ENCODE results near the gene SMARCC1. TPM values are rescaled to one million over a fixed set of nuclear protein-coding genes. Genes with fewer than 3 reads are reported as not detected.

The SMARCC1 gene
- total and polyA plus RNA-seq, 3 donors from 2014 or later, result 48.1 to 80.1 (median 64.4) TPM

DNA sequence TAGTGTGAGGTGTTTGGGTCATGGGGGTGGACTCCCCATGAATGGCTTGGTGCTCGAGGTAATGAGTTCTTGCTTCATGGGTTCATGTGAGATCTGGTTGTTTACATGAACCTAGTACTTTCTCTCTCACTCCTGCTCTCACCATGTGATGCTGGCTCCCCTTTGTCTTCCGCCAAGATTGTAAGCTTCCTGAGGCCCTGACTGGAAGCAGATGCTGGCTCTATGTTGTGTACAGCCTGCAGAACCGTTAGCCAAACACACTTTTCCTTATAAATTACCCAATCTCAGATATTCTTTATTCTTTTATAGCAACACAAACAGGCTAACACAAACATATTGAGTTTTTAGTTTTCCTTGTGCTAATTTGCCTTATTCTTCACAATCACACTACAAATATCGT lies 199.9 kb downstream of the SMARCC1 start:
- no peaks in the 10 kb centered on the region for H3K36me3 ChIP-seq (ENCODE audit: low read depth, missing control alignments)
- H3K27ac ChIP-seq, result no peak overlapping the region
- intact Hi-C loops (cut with DNase I; ENCODE audit: low total_unique reads), result no loop called here
- no peaks in the 10 kb centered on the region for H3K27me3 ChIP-seq
- no peak for DNase-seq
- H3K9me3 ChIP-seq, result no peaks in the 10 kb centered on the region
- no peak overlapping the region for H3K4me3 ChIP-seq
- TF ChIP-seq, protein P1, sequence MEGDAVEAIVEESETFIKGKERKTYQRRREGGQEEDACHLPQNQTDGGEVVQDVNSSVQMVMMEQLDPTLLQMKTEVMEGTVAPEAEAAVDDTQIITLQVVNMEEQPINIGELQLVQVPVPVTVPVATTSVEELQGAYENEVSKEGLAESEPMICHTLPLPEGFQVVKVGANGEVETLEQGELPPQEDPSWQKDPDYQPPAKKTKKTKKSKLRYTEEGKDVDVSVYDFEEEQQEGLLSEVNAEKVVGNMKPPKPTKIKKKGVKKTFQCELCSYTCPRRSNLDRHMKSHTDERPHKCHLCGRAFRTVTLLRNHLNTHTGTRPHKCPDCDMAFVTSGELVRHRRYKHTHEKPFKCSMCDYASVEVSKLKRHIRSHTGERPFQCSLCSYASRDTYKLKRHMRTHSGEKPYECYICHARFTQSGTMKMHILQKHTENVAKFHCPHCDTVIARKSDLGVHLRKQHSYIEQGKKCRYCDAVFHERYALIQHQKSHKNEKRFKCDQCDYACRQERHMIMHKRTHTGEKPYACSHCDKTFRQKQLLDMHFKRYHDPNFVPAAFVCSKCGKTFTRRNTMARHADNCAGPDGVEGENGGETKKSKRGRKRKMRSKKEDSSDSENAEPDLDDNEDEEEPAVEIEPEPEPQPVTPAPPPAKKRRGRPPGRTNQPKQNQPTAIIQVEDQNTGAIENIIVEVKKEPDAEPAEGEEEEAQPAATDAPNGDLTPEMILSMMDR (IDR thresholded peaks at IDR 0.05), result no peak
- no peak for TF ChIP-seq POLR2A (IDR thresholded peaks at IDR 0.05)
- 85 to 88% methylated on average over 4 of the region's 4 CpGs for WGBS, 2 donors
- H3K4me1 ChIP-seq, result peaks cover 7% of the 10 kb centered on the region

DNA sequence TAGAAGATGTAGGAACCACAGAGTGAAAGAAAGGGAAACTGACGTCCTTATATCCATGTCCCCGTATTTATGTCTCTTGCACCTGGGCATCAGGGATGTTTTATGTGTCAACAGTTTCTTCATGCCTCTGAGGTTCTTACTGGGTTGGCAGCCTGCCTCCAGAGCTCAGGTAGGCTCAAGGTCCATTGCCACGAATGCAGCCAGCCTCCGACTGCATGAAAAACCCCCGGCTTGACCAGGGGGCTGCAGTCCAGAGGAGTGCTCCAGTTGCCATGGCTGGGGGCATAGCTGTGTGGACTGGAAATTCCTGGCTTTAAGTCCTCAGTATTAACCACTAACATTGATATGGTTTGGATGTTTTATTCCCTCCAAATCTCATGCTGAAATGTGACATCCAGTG lies 200.3 kb downstream of the SMARCC1 start:
- TF ChIP-seq POLR2A (IDR thresholded peaks at IDR 0.05), result no peak
- TF ChIP-seq, protein P1 (IDR thresholded peaks at IDR 0.05), result no peak
- no peak for DNase-seq
- no peaks in the 10 kb centered on the region for H3K36me3 ChIP-seq (ENCODE audit: low read depth, missing control alignments)
- WGBS, 2 donors, result 56 to 70% methylated on average over 5 of the region's 5 CpGs
- intact Hi-C loops (cut with DNase I; ENCODE audit: low total_unique reads), result no loop called here
- no peak overlapping the region for H3K4me3 ChIP-seq
- H3K9me3 ChIP-seq, result no peaks in the 10 kb centered on the region
- no peak overlapping the region for H3K27ac ChIP-seq
- H3K4me1 ChIP-seq, result peaks cover 7% of the 10 kb centered on the region
- no peaks in the 10 kb centered on the region for H3K27me3 ChIP-seq

DNA sequence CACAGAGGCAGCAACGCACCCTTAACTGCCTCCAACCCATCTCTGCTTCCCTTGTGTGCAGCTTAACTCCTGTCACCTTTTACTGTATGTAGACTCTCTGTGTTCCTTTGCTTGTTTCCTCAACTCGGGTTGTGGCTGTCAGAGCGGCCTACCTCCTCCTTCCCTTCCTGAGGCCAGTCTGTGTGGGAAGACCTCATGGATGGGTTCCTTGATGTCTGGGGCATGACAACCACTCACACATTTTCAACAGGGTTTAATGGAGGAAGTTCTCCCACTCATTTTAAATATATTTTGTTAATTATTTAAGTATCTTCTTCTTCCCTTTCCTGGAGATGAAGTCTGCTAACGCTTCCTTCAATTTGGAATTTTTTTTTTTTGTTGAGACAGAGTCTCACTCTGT lies 201.2 kb downstream of the SMARCC1 start:
- no peak for DNase-seq
- intact Hi-C loops (cut with DNase I; ENCODE audit: low total_unique reads), result no loop called here

DNA sequence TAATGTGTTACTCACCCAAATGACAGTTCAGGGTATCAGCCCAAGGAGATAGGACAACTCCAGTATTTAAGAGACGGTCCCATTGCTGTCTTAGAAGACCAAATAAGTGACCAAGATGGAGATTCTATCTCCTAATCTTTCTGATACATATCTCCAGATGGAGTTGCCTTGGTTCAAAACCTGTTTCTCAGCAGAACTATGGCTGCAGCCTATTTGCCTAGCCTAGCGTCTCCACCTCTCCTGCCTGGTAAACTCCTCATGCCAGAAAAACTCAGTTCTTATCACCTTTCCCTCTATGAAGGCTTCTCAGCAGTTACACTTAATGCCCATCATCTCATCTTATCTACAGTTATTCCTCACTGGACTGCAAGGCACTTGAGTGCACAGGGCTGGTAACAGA lies 201.8 kb downstream of the SMARCC1 start:
- 66 to 84% methylated on average over 2 of the region's 2 CpGs for WGBS, 2 donors
- H3K9me3 ChIP-seq, result no peaks in the 10 kb centered on the region
- intact Hi-C loops (cut with DNase I; ENCODE audit: low total_unique reads), result no loop called here
- H3K27ac ChIP-seq, result no peak overlapping the region
- no peak for DNase-seq
- no peaks in the 10 kb centered on the region for H3K27me3 ChIP-seq
- peaks cover 7% of the 10 kb centered on the region for H3K4me1 ChIP-seq
- H3K4me3 ChIP-seq, result no peak overlapping the region
- TF ChIP-seq, protein P1 (IDR thresholded peaks at IDR 0.05), result no peak
- no peak for TF ChIP-seq POLR2A (IDR thresholded peaks at IDR 0.05)
- H3K36me3 ChIP-seq (ENCODE audit: low read depth, missing control alignments), result no peaks in the 10 kb centered on the region

More for the DNA sequence above, 201.2 kb downstream of the SMARCC1 start:
- peaks cover 7% of the 10 kb centered on the region for H3K4me1 ChIP-seq
- TF ChIP-seq, protein P1 (IDR thresholded peaks at IDR 0.05), result no peak
- TF ChIP-seq POLR2A (IDR thresholded peaks at IDR 0.05), result no peak
- H3K4me3 ChIP-seq, result no peak overlapping the region
- H3K27me3 ChIP-seq, result no peaks in the 10 kb centered on the region
- H3K27ac ChIP-seq, result no peak overlapping the region
- no peaks in the 10 kb centered on the region for H3K36me3 ChIP-seq (ENCODE audit: low read depth, missing control alignments)
- H3K9me3 ChIP-seq, result no peaks in the 10 kb centered on the region
- 72 to 76% methylated on average over 4 of the region's 4 CpGs for WGBS, 2 donors

Data from testis (tissue), 3 donors.